SKM-1 treated with dmso at 0.1 percent for 144 hours (cell line): ENCODE results near the gene DSCAM.
A peak's percentile ranks its signal among the peaks of the same experiment; 100 is the strongest.
"Not testable (repeated sequence)": the region's sequence is repeated elsewhere in the genome, so short reads cannot be mapped to it uniquely, and the experiment has no call there.

Experiments
- DNase-seq: peaks from one replicate; lab custom pipeline; 2025; ENCODE audit not compliant: unreplicated experiment; lab: John Stamatoyannopoulos, UW

The DSCAM gene

DNA sequence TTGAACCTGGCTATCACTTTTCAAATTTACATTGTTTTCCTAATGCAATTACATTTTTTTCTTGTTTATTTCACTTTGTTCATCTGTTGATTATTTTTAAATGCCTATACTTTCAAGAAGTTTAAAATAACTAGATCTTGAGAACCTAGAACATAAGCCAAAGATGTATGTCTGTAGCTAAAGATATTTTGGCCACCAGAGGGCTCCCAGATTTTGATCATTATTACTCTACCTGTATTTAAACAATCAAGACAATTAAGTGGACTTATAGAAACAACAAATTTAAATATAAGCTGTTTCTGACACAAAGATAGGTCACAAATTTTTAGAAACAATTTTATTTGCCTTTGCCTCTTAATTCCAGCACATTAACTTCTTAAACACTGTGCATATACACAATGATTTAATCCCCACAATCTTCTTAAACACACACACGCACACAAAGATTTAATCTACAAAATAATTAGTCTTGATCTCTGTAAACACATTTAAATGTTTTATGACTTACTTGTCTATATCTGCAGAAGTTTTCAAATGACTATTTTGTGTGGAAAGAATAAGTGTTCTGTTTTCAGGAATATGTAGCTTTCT is 380.0 kb downstream of the DSCAM start:
- DNase-seq: peak; percentile 41

DNA sequence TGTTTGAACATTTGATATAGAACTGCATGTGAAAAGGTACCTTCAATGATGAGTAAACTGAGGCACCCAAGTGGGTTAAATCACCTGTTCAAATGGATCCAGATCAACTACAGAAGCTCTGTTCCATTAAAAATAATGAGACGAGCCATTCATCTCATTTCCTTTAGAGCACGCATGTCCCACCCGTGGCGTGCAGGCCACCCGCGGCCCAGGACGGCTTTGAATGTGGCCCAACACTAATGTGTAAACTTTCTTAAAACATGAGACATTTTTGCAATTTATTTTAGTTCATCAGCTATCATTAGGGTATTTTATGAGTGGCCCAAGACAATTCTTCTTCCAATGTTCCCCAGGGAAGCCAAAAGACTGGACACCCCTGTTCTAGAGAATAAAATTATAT is 381.6 kb downstream of the DSCAM start:
- no peak for DNase-seq

DNA sequence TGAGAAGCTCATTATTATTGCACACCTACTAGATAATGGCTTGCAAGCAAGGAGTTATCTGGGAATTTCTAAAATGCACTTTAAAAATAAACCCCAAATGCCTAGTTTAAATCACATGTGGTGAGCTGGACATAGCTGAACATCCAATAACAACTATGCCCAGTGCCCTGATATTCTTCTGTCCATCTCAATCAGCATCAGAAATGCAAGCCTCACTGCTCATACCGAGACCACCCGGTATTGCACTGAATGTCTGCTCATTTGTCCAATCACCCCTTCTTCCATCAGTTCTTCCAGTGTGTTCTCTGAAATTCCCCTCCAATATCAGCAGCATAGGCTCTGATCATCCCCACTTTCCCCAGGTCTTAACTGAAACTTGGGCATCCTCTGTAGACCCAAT is 383.8 kb downstream of the DSCAM start:
- no peak for DNase-seq

GRCh38 chr21:40461008-40461407 is 385.9 kb downstream of the DSCAM start:
- DNase-seq: no peak

DNA sequence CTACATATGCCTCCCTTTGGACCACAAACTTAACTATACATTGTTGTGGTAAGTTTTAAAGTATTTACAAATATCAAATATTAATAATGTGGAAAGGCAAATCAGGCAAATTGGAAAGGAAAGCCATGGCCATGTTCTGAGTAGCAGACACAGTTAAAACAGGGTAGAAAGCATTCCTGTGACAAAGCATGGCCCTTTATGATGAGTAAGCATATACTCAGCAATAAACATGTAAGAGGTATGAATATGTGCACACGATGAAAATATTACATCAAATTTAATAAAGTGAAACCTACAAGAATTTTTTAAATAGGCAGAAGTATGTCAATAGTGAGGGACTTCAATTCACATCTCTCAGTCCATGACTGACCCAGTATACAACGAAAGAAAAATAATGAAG is 389.2 kb downstream of the DSCAM start:
- DNase-seq: no peak

DNA sequence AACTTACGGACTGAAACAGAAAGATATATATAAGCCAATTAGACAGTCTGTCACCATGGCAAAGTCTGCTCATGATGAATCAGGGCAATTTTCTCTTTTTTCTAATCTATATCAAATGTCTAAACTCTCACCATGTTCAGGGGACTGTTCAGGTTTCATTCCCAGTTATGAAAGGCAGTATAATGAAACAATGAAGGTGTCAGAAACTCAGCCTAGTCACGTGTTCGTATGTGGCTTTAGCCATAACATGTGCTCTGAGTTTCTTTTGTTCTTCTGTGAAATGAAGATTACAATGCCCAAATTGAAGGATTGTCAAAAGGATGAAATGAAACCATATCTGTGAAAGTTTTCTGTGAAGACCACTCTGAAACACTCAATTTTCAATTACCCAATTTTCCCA is 392.9 kb downstream of the DSCAM start:
- DNase-seq: no peak

DNA sequence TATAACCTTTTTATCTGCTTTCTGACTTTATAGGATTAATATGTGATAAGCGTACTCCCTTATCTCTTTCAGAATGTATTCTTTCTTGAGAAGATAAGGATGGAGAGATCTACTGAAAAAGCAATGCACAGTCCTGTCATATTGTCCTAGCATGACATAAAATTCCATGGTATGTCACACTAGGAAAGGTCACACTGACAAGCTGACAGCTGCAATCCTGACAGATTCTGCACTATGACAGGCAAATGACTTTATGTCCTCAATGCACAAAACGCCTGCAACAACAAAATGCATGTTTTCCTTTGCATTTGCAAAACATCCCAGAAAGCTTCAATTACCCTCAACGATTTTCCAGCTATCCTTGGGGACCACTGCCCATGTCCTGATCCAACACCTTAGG is 393.8 kb downstream of the DSCAM start:
- no peak for DNase-seq

DNA sequence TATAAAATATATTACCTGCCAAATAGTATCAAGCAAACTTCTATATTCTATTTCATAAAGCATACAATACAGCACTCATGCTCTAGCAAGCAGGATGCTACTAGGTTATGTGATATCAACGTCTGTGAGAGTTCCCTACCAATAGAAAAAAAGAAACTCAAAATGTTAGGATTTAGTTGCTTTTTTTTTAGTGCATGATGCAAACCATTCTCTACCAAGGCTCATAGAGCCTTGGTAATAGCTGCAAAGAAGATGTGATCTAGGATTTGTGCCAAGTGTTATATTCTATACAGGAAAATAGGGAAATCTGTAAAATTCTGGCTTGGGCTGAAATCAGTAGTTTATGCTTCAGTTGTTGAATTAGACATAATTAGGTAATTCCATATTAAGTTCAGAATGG is 394.4 kb downstream of the DSCAM start:
- no peak for DNase-seq

- DNase-seq: no peak
These were observed 399.9 kb downstream of the DSCAM start for GRCh38 chr21:40447016-40447415.

DNA sequence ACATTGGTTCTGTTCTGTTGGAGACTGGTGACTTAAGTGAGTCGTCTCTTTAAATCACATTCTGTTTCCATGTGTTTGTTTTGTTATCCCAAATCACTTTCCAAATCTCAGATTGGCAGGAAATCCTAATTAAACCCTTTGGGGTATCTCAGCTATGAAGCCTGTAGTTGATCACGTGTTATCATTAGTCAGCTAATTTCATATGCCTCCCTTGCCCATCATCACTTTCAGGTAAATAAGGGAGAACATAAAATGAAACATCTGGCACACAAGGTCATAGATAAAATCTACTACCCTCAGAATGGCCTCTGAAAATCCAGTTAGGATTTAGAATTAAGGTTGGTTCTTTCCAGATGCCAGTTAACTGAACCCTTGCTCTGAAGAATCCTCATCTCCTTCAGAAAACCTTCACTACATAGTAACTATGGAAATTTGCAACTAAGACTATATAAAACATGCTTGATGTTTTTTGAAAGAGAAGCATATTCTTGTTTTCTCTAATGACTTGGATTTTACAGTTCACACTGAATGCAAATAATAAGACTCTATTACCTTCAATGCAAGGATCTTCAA is 401.5 kb downstream of the DSCAM start:
- DNase-seq: no peak

- not testable (repeated sequence) for DNase-seq
These were observed 407.4 kb downstream of the DSCAM start for GRCh38 chr21:40439581-40439980.

DNA sequence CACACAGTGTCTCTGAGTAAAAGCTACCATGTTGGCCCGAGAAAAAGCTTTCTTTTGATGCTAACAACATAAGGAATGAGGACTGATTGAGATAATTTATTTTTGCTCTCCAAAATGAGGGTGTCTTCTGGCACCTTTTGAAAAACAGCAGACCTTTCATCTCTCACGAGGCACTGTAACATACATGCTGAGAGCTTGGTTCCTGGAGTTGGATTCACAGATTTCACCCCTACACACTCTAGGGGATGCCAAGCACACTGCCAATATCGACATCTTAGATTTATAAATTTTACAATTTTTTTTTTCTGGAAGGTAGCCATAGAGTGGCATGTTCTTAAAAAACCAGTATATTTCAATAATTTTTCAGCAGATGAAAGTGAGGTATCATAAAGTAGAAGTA is 408.3 kb downstream of the DSCAM start:
- DNase-seq: no peak

DNA sequence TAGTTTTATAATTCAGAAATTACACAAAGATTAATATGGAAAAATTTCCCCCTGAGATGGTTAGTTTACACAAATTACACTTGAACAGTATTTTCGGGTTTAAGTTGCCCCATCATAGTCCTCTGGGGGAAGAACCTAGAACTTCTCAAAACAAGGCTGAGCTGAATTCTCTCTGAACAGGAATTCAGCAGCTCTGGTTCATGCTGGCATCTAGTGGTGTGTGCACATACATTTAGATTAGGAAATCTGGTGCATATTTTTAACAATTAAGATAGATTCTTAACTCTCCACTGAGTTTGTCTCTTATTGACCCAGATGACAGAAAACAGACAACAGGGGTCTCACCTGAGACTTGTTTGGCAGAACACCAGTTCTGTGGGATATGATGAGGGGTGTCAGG is 410.7 kb downstream of the DSCAM start:
- no peak for DNase-seq

DNA sequence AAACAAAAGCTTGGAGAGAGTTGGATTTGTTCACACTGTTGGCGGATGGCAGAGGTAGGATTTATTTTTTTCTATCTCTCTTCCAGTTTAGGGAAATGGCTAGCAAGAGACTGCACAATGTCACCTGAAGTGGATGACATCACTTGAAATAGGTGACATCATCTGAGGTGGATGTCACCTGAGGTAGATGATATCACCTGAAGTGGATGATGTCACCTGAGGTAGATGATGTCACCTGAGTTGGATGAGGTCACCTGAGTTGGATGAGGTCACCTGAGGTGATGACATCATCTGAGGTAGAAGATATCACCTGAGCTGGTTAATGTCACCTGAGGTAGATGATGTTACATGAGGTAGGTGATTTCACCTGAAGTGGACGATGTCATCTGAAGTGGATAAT is 413.4 kb downstream of the DSCAM start:
- no peak for DNase-seq

GRCh38 chr21:40425981-40426380 is 421.0 kb downstream of the DSCAM start:
- DNase-seq: no peak

DNA sequence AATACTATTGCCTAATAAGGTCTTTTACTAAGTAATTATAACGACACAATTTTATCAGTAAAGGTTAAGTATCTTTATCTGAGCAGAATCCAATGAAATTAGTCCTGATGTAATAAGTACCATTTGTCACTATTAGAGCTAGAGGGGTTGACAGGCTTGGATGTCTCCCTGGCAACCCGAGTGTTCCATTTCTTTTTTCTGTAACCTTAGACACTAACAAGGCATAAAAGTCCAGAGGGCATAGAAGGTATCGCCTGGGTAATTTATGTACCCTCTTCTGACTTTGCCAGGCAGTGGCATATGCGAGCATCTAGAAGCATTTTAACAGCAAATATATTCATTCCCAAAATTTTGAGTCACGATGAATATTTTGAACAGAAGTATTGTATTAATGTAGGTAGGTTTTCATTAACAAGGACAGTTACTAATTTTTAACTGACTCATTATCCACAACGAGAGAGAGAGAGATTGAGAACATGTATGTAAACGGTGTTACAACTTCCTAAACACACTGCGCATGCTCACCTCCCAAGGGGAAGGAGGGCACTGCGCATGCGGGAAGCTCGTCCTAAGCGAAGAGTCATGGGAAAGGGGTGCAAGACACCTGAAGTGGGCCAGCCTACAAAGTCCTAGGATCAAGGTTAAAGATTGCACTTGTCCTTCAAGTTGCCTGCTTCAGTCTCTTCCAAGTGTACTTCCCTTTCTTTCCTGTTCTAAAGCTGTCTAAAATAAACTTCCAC is 423.9 kb downstream of the DSCAM start:
- no peak for DNase-seq

GRCh38 chr21:40421121-40421520 is 425.8 kb downstream of the DSCAM start:
- DNase-seq: no peak

DNA sequence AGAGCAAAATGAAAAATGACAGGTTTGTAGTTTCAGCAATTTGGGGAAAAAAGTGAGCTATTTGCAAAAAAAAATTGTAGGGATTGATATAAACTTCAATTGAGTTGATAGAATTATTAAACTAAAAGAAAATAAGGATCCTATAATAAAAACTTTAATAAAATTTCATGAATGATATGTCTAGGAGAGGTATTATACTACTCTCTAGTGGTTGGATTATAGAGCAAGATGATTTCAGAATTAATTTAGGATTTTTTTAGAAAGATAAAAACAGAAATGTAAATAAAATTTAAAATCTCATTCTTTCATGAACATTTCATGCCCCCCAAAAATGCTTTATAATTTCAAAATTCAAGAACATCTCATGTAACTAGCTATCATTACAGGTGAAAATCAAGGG is 430.4 kb downstream of the DSCAM start:
- DNase-seq: no peak

DNA sequence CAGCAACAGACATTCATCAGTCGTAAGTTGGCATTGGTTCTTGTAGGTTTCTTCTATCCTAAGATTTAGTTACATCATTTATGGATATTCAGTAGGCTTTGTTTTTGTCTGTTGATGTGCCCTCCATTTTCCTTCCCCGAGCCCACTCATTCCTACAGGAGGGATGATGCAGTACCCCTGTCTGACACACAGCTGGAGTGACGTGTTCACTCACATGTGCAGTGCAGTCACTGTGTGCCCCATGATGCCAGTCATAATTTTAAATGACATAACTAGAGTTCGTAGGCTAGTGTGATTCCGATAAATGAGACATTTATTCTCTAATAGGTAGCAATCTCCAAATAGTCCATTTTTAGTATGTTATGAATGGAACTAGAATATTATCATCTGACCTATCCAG is 438.4 kb downstream of the DSCAM start:
- DNase-seq: no peak

GRCh38 chr21:40404396-40404800 is 442.6 kb downstream of the DSCAM start:
- no peak for DNase-seq

DNA sequence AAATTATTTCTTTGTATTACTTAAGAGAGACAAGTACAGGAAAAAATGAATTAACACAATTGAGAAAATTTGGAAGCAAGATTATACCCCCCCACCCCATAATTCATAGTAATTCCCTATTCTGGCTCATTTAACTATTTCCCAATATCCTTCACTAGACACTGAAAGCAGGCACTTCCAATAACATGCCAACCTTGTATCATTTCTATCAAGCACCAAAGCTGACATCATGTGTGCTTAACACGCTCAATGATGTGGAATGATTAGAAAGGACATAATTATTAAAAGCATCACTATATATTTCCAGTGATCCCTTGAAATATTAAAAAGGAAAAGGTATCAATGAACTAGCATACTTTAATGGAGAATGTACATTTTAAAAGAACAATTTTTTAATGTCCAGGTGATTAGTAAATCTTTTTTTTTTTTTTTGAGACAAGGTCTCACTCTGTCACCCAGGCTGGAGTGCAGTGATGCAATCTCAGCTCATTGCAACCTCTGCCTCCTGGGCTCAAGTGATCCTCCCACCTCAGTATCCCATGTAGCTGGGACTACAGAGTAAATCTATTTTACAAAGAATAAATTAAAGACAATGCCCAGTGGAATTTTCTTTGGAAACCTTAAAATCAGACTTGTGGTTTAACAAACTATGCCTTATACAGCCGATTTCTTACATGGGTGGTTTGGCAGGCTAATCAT is 443.9 kb downstream of the DSCAM start:
- no peak for DNase-seq

DNA sequence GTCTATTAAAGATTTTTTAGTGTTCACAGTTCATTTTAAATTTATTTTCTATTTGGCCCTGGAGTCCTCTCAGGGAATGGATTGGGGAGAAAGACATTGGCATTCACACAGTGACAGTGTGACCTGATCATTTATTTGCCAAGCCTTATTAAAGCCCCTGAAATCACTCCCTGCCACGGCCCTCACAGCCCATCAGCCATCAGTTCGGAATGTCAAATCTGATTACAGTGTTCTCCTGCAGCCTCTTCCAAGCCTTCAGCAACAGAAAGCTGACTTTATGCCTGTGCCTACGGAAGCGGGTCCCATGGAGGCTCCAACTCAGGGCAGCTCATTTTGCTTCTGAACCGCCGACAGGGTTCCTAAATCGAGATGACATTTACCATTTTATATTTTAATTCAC is 451.2 kb downstream of the DSCAM start:
- DNase-seq: no peak
